Measurements from ENCODE around the gene CDSN.
"Not testable (repeated sequence)": the region's sequence is repeated elsewhere in the genome, so short reads cannot be mapped to it uniquely, and the experiment has no call there.

The CDSN gene

GRCh38 chr6:31083742-31084354 lies 36.4 kb downstream of the CDSN start:
- no peak for DNase-seq

GRCh38 chr6:31081872-31082271 lies 38.4 kb downstream of the CDSN start:
- DNase-seq: no peak

GRCh38 chr6:31079656-31080261 lies 40.5 kb downstream of the CDSN start:
- DNase-seq: peak; percentile 52

- DNase-seq: no peak
Measured at GRCh38 chr6:31076611-31077010, 43.6 kb downstream of the CDSN start.

- no peak for DNase-seq
Measured at GRCh38 chr6:31075528-31075927, 44.7 kb downstream of the CDSN start.

- DNase-seq: no peak
Measured at GRCh38 chr6:31074401-31074800, 45.8 kb downstream of the CDSN start.

- peak; percentile 38 for DNase-seq
Measured at GRCh38 chr6:31070711-31071197, 49.5 kb downstream of the CDSN start.

- DNase-seq: peak; percentile 79
Measured at GRCh38 chr6:31068669-31069340, 51.4 kb downstream of the CDSN start.

- DNase-seq: not testable (repeated sequence)
Measured at GRCh38 chr6:31067891-31068668, 52.2 kb downstream of the CDSN start.

GRCh38 chr6:31067028-31067427 lies 53.2 kb downstream of the CDSN start:
- not testable (repeated sequence) for DNase-seq

- DNase-seq: no peak
Measured at GRCh38 chr6:31065556-31065955, 54.7 kb downstream of the CDSN start.
